WTC11 (cell line): ENCODE results near the gene MINDY4B. TPM values are rescaled to one million over a fixed set of nuclear protein-coding genes. Genes with fewer than 3 reads are reported as not detected.

ENCODE experiments used
- ATAC-seq: fragments of 200-7000 bp; cut with Tn5 transposase; 2 replicates; pipeline ENCODE4 v1.10.0; 2021; ENCODE audit warnings: mild to moderate bottlenecking, moderate library complexity
- CTCF ChIA-PET: fragments of 300-600 bp; sonication (Branson Sonifier 250); formaldehyde crosslinking; loops from one replicate; lab custom pipeline; 2021; ENCODE audit warnings: antibody characterized with exemption; lab: Charles Lee
- POLR2A ChIA-PET: fragments of 350-600 bp; sonication (Branson Sonifier 250); formaldehyde crosslinking; loops from one replicate; lab custom pipeline; 2021; ENCODE audit warnings: antibody characterized with exemption; lab: Charles Lee
- DNase-seq: peaks from one replicate; pipeline ENCODE4 v3.0.0; 2021; ENCODE audit warnings: low spot score
- H3K27ac Mint-ChIP-seq: 2 replicates; pipeline ENCODE4 v1.8.0; 2021; ENCODE audit warnings: mixed read lengths
- H3K27me3 Mint-ChIP-seq: 2 replicates; pipeline ENCODE4 v1.8.0; 2021; ENCODE audit warnings: low read depth, mild to moderate bottlenecking, moderate library complexity, mixed read lengths
- H3K36me3 Mint-ChIP-seq: 2 replicates; pipeline ENCODE4 v1.8.0; 2021; ENCODE audit warnings: mixed read lengths
- H3K4me1 Mint-ChIP-seq: 2 replicates; pipeline ENCODE4 v1.8.0; 2022; ENCODE audit warnings: mixed read lengths
- H3K4me3 Mint-ChIP-seq: 2 replicates; pipeline ENCODE4 v1.8.0; 2021; ENCODE audit warnings: mild to moderate bottlenecking, moderate library complexity, mixed read lengths
- H3K9me3 Mint-ChIP-seq: 2 replicates; pipeline ENCODE4 v1.8.0; 2021; ENCODE audit warnings: mixed read lengths
- CREB1 ChIP-seq: sonication (generic); formaldehyde crosslinking; IDR thresholded peaks from 2 replicates; pipeline ENCODE4 v1.8.0; 2023; ENCODE audit warnings: mild to moderate bottlenecking, missing genetic modification reagents
- CREM ChIP-seq: sonication (generic); formaldehyde crosslinking; IDR thresholded peaks from 2 replicates; pipeline ENCODE4 v1.8.1; 2022; ENCODE audit warnings: mild to moderate bottlenecking, missing genetic modification reagents, moderate library complexity
- GRHL2 ChIP-seq: fragments of 250-450 bp; sonication (Bioruptor Pico); IDR thresholded peaks from 2 replicates; pipeline ENCODE4 v1.8.0; 2022; ENCODE audit warnings: mild to moderate bottlenecking, moderate library complexity; ENCODE audit not compliant: insufficient replicate concordance, severe bottlenecking
- HMGA2 ChIP-seq: fragments of 250-450 bp; sonication (Bioruptor Pico); IDR thresholded peaks from 2 replicates; pipeline ENCODE4 v1.4.0; 2021; ENCODE audit warnings: mild to moderate bottlenecking, moderate library complexity
- IRF2 ChIP-seq: sonication (generic); formaldehyde crosslinking; IDR thresholded peaks from 2 replicates; pipeline ENCODE4 v1.8.0; 2022; ENCODE audit warnings: low read depth, missing genetic modification reagents, borderline replicate concordance
- JAZF1 ChIP-seq: fragments of 250-450 bp; sonication (Bioruptor Pico); IDR thresholded peaks from 2 replicates; pipeline ENCODE4 v1.9.0; 2021; ENCODE audit warnings: moderate library complexity, mild to moderate bottlenecking, inconsistent platforms
- OVOL2 ChIP-seq: fragments of 250-450 bp; sonication (Bioruptor Pico); IDR thresholded peaks from 2 replicates; pipeline ENCODE4 v1.9.0; 2021; ENCODE audit warnings: mild to moderate bottlenecking, borderline replicate concordance
- PRRX2 ChIP-seq: fragments of 250-450 bp; sonication (Bioruptor Pico); IDR thresholded peaks from 2 replicates; pipeline ENCODE4 v1.8.0; 2021; ENCODE audit warnings: mild to moderate bottlenecking
- RELA ChIP-seq: sonication (generic); formaldehyde crosslinking; IDR thresholded peaks from 2 replicates; pipeline ENCODE4 v1.8.1; 2022; ENCODE audit warnings: missing genetic modification reagents, mild to moderate bottlenecking, borderline replicate concordance
- TEAD1 ChIP-seq: sonication (generic); formaldehyde crosslinking; IDR thresholded peaks from 2 replicates; pipeline ENCODE4 v1.8.0; 2022; ENCODE audit warnings: mild to moderate bottlenecking, missing genetic modification reagents
- ZNF138 ChIP-seq: sonication (generic); formaldehyde crosslinking; conservative IDR thresholded peaks from 2 replicates; pipeline ENCODE4 v1.8.1; 2022; ENCODE audit warnings: mild to moderate bottlenecking, moderate library complexity, missing genetic modification reagents
- ZNF317 ChIP-seq: sonication (generic); formaldehyde crosslinking; IDR thresholded peaks from 2 replicates; pipeline ENCODE4 v1.8.1; 2023; ENCODE audit warnings: low read depth, mild to moderate bottlenecking, moderate library complexity, missing genetic modification reagents, borderline replicate concordance
- ZNF416 ChIP-seq: fragments of 250-450 bp; sonication (Bioruptor Pico); IDR thresholded peaks from 2 replicates; pipeline ENCODE4 v1.9.0; 2021; ENCODE audit warnings: mild to moderate bottlenecking, inconsistent platforms
- ZNF532 ChIP-seq: fragments of 250-450 bp; sonication (Bioruptor Pico); IDR thresholded peaks from 2 replicates; pipeline ENCODE4 v1.9.0; 2021; ENCODE audit warnings: mild to moderate bottlenecking, borderline replicate concordance
- total RNA-seq: library from RNA; stranded (reverse); gene quantifications from 3 replicates; pipeline ENCODE4 v1.2.3, GENCODE V29; 2021
- TF ChIP-seq, protein P1 (sequence below): sonication (generic); formaldehyde crosslinking; IDR thresholded peaks from 2 replicates; pipeline ENCODE4 v1.8.0; 2022; ENCODE audit warnings: missing genetic modification reagents
- TF ChIP-seq, protein P2 (sequence below): fragments of 250-450 bp; sonication (Bioruptor Pico); IDR thresholded peaks from 2 replicates; pipeline ENCODE4 v1.9.0; 2021; ENCODE audit warnings: mild to moderate bottlenecking
- TF ChIP-seq, protein P3 (sequence below): sonication (generic); formaldehyde crosslinking; IDR thresholded peaks from 2 replicates; pipeline ENCODE4 v1.8.1; 2022; ENCODE audit warnings: missing genetic modification reagents, borderline replicate concordance

MINDY4B gene
- total RNA-seq, 1 experiment from 2014 or later, result not detected

- H3K9me3 Mint-ChIP-seq, result peaks cover 5% of the 10 kb centered on the region; the same call in 1 of the 2 replicates
- TF ChIP-seq CREM (CRISPR knock-in tag), result no peak
- TF ChIP-seq ZNF416 (CRISPR knock-in tag), result no peak
- no peak for TF ChIP-seq OVOL2
- no peak for TF ChIP-seq ZNF138 (CRISPR knock-in tag)
- no peak for TF ChIP-seq TEAD1 (CRISPR knock-in tag)
- no peak for TF ChIP-seq GRHL2 (CRISPR knock-in tag)
- no peak for TF ChIP-seq JAZF1
- TF ChIP-seq ZNF532 (CRISPR knock-in tag), result no peak
- TF ChIP-seq HMGA2 (CRISPR knock-in tag), result no peak
- no peak for TF ChIP-seq CREB1 (CRISPR knock-in tag)
- TF ChIP-seq IRF2 (CRISPR knock-in tag), result no peak
- no peak for TF ChIP-seq RELA
- TF ChIP-seq, protein P1, sequence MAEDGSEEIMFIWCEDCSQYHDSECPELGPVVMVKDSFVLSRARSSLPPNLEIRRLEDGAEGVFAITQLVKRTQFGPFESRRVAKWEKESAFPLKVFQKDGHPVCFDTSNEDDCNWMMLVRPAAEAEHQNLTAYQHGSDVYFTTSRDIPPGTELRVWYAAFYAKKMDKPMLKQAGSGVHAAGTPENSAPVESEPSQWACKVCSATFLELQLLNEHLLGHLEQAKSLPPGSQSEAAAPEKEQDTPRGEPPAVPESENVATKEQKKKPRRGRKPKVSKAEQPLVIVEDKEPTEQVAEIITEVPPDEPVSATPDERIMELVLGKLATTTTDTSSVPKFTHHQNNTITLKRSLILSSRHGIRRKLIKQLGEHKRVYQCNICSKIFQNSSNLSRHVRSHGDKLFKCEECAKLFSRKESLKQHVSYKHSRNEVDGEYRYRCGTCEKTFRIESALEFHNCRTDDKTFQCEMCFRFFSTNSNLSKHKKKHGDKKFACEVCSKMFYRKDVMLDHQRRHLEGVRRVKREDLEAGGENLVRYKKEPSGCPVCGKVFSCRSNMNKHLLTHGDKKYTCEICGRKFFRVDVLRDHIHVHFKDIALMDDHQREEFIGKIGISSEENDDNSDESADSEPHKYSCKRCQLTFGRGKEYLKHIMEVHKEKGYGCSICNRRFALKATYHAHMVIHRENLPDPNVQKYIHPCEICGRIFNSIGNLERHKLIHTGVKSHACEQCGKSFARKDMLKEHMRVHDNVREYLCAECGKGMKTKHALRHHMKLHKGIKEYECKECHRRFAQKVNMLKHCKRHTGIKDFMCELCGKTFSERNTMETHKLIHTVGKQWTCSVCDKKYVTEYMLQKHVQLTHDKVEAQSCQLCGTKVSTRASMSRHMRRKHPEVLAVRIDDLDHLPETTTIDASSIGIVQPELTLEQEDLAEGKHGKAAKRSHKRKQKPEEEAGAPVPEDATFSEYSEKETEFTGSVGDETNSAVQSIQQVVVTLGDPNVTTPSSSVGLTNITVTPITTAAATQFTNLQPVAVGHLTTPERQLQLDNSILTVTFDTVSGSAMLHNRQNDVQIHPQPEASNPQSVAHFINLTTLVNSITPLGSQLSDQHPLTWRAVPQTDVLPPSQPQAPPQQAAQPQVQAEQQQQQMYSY (CRISPR knock-in tag), result no peak
- TF ChIP-seq, protein P2, sequence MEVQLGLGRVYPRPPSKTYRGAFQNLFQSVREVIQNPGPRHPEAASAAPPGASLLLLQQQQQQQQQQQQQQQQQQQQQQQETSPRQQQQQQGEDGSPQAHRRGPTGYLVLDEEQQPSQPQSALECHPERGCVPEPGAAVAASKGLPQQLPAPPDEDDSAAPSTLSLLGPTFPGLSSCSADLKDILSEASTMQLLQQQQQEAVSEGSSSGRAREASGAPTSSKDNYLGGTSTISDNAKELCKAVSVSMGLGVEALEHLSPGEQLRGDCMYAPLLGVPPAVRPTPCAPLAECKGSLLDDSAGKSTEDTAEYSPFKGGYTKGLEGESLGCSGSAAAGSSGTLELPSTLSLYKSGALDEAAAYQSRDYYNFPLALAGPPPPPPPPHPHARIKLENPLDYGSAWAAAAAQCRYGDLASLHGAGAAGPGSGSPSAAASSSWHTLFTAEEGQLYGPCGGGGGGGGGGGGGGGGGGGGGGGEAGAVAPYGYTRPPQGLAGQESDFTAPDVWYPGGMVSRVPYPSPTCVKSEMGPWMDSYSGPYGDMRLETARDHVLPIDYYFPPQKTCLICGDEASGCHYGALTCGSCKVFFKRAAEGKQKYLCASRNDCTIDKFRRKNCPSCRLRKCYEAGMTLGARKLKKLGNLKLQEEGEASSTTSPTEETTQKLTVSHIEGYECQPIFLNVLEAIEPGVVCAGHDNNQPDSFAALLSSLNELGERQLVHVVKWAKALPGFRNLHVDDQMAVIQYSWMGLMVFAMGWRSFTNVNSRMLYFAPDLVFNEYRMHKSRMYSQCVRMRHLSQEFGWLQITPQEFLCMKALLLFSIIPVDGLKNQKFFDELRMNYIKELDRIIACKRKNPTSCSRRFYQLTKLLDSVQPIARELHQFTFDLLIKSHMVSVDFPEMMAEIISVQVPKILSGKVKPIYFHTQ (CRISPR knock-in tag), result no peak
- TF ChIP-seq ZNF317 (CRISPR knock-in tag), result no peak
- TF ChIP-seq PRRX2 (CRISPR knock-in tag), result no peak
- TF ChIP-seq, protein P3, sequence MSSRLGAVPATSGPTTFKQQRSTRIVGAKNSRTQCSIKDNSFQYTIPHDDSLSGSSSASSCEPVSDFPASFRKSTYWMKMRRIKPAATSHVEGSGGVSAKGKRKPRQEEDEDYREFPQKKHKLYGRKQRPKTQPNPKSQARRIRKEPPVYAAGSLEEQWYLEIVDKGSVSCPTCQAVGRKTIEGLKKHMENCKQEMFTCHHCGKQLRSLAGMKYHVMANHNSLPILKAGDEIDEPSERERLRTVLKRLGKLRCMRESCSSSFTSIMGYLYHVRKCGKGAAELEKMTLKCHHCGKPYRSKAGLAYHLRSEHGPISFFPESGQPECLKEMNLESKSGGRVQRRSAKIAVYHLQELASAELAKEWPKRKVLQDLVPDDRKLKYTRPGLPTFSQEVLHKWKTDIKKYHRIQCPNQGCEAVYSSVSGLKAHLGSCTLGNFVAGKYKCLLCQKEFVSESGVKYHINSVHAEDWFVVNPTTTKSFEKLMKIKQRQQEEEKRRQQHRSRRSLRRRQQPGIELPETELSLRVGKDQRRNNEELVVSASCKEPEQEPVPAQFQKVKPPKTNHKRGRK, result no peak
- TF ChIP-seq, all 79 proteins: peak for 0
- Mint-ChIP-seq H3K27ac (no peak overlapping the region), H3K36me3 (no peaks in the 10 kb centered on the region), H3K4me1 (no peaks in the 10 kb centered on the region), H3K27me3 (no peaks in the 10 kb centered on the region; the same call in 1 of the 2 replicates), H3K4me3 (no peak overlapping the region)
- POLR2A ChIA-PET, result no interaction called here
- CTCF ChIA-PET, result no interaction called here
- DNase-seq (no peak), ATAC-seq (no peak)
Observed at GRCh38 chr3:150871192-150871591, 34.0 kb downstream of the MINDY4B start.
